GM12878 (cell line): ENCODE data around the gene GNG12.

Source experiments
- CTCF ChIP-seq, 3 experiments: IDR thresholded peaks in 2 of 3; conservative IDR thresholded peaks in 1 of 3; 2 replicates each; pipeline ENCODE4 v1.5.1; 2011; ENCODE audit warnings: low read depth in 3 of 3, low read length in 3 of 3, mild to moderate bottlenecking in 3 of 3, control low read depth in 2 of 3, moderate library complexity in 2 of 3, inconsistent platforms in 1 of 3, mixed read lengths in 1 of 3; ENCODE audit not compliant: control insufficient read depth in 2 of 3, insufficient read depth in 1 of 3; ENCODE audit errors: extremely low read depth in 1 of 3
- POLR2AphosphoS5 ChIP-seq: IDR thresholded peaks from 2 replicates; pipeline ENCODE4 v1.6.1; 2011; ENCODE audit warnings: mild to moderate bottlenecking, low read length, inconsistent platforms
- ZNF24 ChIP-seq: fragments of 450-650 bp; IDR thresholded peaks from 2 replicates; pipeline ENCODE4 v1.6.1; 2017; ENCODE audit warnings: antibody characterized with exemption, mild to moderate bottlenecking

GRCh38 chr1:67700220-67700619 is 133.0 kb downstream of the GNG12 start:
- TF ChIP-seq CTCF (IDR thresholded peaks at IDR 0.05 in 2 of 3, conservative IDR thresholded peaks at IDR 0.05 in 1 of 3; ENCODE audit: control insufficient read depth in 2 of 3, extremely low read depth in 1 of 3, insufficient read depth in 1 of 3, low read depth in 3 of 3, low read length in 3 of 3): no peak
- no peak for TF ChIP-seq ZNF24
- TF ChIP-seq POLR2AphosphoS5: no peak
